GM21529 (cell line): Measurements from ENCODE around the gene SRRM2.

Experiments used
- ATAC-seq: cut with Tn5 transposase; IDR thresholded peaks from one replicate; pipeline ENCODE4 v1.9.1; 2021; ENCODE audit not compliant: unreplicated experiment

SRRM2 gene

GRCh38 chr16:2761472-2761871 is 9.0 kb downstream of the SRRM2 start:
- ATAC-seq: no peak

GRCh38 chr16:2761886-2762583 is 9.6 kb downstream of the SRRM2 start:
- no peak for ATAC-seq

- no peak for ATAC-seq
These were observed 10.3 kb downstream of the SRRM2 start for GRCh38 chr16:2762711-2763110.

GRCh38 chr16:2763173-2763572 is 10.7 kb downstream of the SRRM2 start:
- ATAC-seq: no peak

- no peak for ATAC-seq
These were observed 12.3 kb downstream of the SRRM2 start for GRCh38 chr16:2764718-2765117.

GRCh38 chr16:2765462-2766404 is 13.3 kb downstream of the SRRM2 start:
- ATAC-seq: no peak

GRCh38 chr16:2766430-2767139 is 14.1 kb downstream of the SRRM2 start:
- no peak for ATAC-seq

- ATAC-seq: no peak
These were observed 14.8 kb downstream of the SRRM2 start for GRCh38 chr16:2767140-2767731.

GRCh38 chr16:2767891-2768290 is 15.5 kb downstream of the SRRM2 start:
- ATAC-seq: no peak

- no peak for ATAC-seq
These were observed 16.1 kb downstream of the SRRM2 start for GRCh38 chr16:2768403-2769089.

GRCh38 chr16:2769100-2769529 is 16.7 kb downstream of the SRRM2 start:
- ATAC-seq: no peak

- ATAC-seq: no peak
These were observed 17.2 kb downstream of the SRRM2 start for GRCh38 chr16:2769675-2770056.

- no peak for ATAC-seq
These were observed 17.9 kb downstream of the SRRM2 start for GRCh38 chr16:2770057-2770951.

- ATAC-seq: no peak
These were observed 19.3 kb downstream of the SRRM2 start for GRCh38 chr16:2771496-2772402.

GRCh38 chr16:2773188-2773968 is 20.9 kb downstream of the SRRM2 start:
- ATAC-seq: no peak

GRCh38 chr16:2774161-2774891 is 21.9 kb downstream of the SRRM2 start:
- ATAC-seq: no peak

GRCh38 chr16:2775131-2775716 is 22.8 kb downstream of the SRRM2 start:
- ATAC-seq: no peak
